GM18505 (cell line): ENCODE results near the gene LYZL1.
"Not testable (repeated sequence)": the region's sequence is repeated elsewhere in the genome, so short reads cannot be mapped to it uniquely, and the experiment has no call there.

Experiments used
- ATAC-seq: cut with Tn5 transposase; IDR thresholded peaks from one replicate; pipeline ENCODE4 v1.9.1; 2021; ENCODE audit not compliant: unreplicated experiment
- POLR2A ChIP-seq: IDR thresholded peaks from 4 replicates; pipeline ENCODE4 v1.6.1; 2011; ENCODE audit warnings: borderline replicate concordance; ENCODE audit not compliant: insufficient read depth, insufficient read length; ENCODE audit errors: extremely low read depth

Gene LYZL1

GRCh38 chr10:29288906-29289305 lies at the start of gene LYZL1:
TSS of gene LYZL1 (plus strand) at chr10:29289070. CDS start at chr10:29291868, 2,798 bp downstream.
- ATAC-seq, result not testable (repeated sequence)

- TF ChIP-seq POLR2A, result no peak
- ATAC-seq, result no peak
Measured at GRCh38 chr10:29239569-29240472, 49.0 kb upstream of the LYZL1 start.

- TF ChIP-seq POLR2A, result no peak
- ATAC-seq, result no peak
Measured at GRCh38 chr10:29240986-29241660, 47.7 kb upstream of the LYZL1 start.

- TF ChIP-seq POLR2A, result no peak
- ATAC-seq, result no peak
Measured at GRCh38 chr10:29241925-29242324, 46.9 kb upstream of the LYZL1 start.

- no peak for ATAC-seq
- no peak for TF ChIP-seq POLR2A
Measured at GRCh38 chr10:29243066-29243465, 45.8 kb upstream of the LYZL1 start.

GRCh38 chr10:29243750-29244149 lies 45.1 kb upstream of the LYZL1 start:
- ATAC-seq, result no peak
- no peak for TF ChIP-seq POLR2A

GRCh38 chr10:29244978-29245377 lies 43.9 kb upstream of the LYZL1 start:
- TF ChIP-seq POLR2A, result no peak
- ATAC-seq, result no peak

GRCh38 chr10:29245476-29245875 lies 43.4 kb upstream of the LYZL1 start:
- TF ChIP-seq POLR2A, result no peak
- ATAC-seq, result no peak

GRCh38 chr10:29246449-29246848 lies 42.4 kb upstream of the LYZL1 start:
- ATAC-seq, result no peak
- no peak for TF ChIP-seq POLR2A

- no peak for ATAC-seq
- TF ChIP-seq POLR2A, result no peak
Measured at GRCh38 chr10:29248158-29248557, 40.7 kb upstream of the LYZL1 start.

GRCh38 chr10:29249018-29249417 lies 39.9 kb upstream of the LYZL1 start:
- ATAC-seq, result no peak
- TF ChIP-seq POLR2A, result no peak

GRCh38 chr10:29250066-29250465 lies 38.8 kb upstream of the LYZL1 start:
- no peak for TF ChIP-seq POLR2A
- no peak for ATAC-seq

GRCh38 chr10:29252811-29253689 lies 35.8 kb upstream of the LYZL1 start:
- no peak for TF ChIP-seq POLR2A

More at GRCh38 chr10:29252811-29253689, 35.8 kb upstream of the LYZL1 start:
- ATAC-seq, result no peak
